Ishikawa (cell line): ENCODE data around the gene NTRK3.

Source experiments
- CEBPB ChIP-seq: IDR thresholded peaks from 2 replicates; pipeline ENCODE4 v1.6.1; 2012
- CREB1 ChIP-seq: IDR thresholded peaks from 2 replicates; pipeline ENCODE4 v1.6.1; 2012; ENCODE audit warnings: low read depth
- EGR1 ChIP-seq: IDR thresholded peaks from 2 replicates; pipeline ENCODE4 v1.6.1; 2012
- EP300 ChIP-seq: IDR thresholded peaks from 2 replicates; pipeline ENCODE4 v1.6.1; 2012; ENCODE audit warnings: borderline replicate concordance
- FOXM1 ChIP-seq: IDR thresholded peaks from 2 replicates; pipeline ENCODE4 v1.6.1; 2012; ENCODE audit warnings: low read depth, borderline replicate concordance
- MAX ChIP-seq: IDR thresholded peaks from 2 replicates; pipeline ENCODE4 v1.6.1; 2012
- NFIC ChIP-seq: IDR thresholded peaks from 2 replicates; pipeline ENCODE4 v1.6.1; 2012
- RAD21 ChIP-seq: IDR thresholded peaks from 2 replicates; pipeline ENCODE4 v1.6.1; 2012; ENCODE audit warnings: low read depth
- REST ChIP-seq: IDR thresholded peaks from 2 replicates; pipeline ENCODE4 v1.6.1; 2012; ENCODE audit warnings: low read depth, mild to moderate bottlenecking
- TAF1 ChIP-seq: IDR thresholded peaks from 2 replicates; pipeline ENCODE4 v1.6.1; 2012; ENCODE audit warnings: low read depth, mild to moderate bottlenecking
- TCF12 ChIP-seq: IDR thresholded peaks from 2 replicates; pipeline ENCODE4 v1.6.1; 2012; ENCODE audit warnings: low read depth
- TEAD4 ChIP-seq: IDR thresholded peaks from 2 replicates; pipeline ENCODE4 v1.6.1; 2012
- ZBTB7A ChIP-seq: IDR thresholded peaks from 2 replicates; pipeline ENCODE4 v1.6.1; 2012; ENCODE audit warnings: low read depth

- no peak for TF ChIP-seq EGR1
- no peak for TF ChIP-seq TAF1
- TF ChIP-seq NFIC = no peak
- no peak for TF ChIP-seq MAX
- TF ChIP-seq TEAD4 = no peak
- no peak for TF ChIP-seq RAD21
- no peak for TF ChIP-seq FOXM1
- TF ChIP-seq EP300 = no peak
- no peak for TF ChIP-seq CEBPB
- TF ChIP-seq REST = no peak
- no peak for TF ChIP-seq CREB1
- TF ChIP-seq ZBTB7A = no peak
- TF ChIP-seq TCF12 = no peak
These were observed 427.9 kb downstream of the NTRK3 start for GRCh38 chr15:87828608-87829007.
